Measurements from ENCODE around the gene MARVELD3.

GRCh38 chr16:71671165-71671564, 45.2 kb downstream of the MARVELD3 start:
- TF ChIP-seq, protein P1, sequence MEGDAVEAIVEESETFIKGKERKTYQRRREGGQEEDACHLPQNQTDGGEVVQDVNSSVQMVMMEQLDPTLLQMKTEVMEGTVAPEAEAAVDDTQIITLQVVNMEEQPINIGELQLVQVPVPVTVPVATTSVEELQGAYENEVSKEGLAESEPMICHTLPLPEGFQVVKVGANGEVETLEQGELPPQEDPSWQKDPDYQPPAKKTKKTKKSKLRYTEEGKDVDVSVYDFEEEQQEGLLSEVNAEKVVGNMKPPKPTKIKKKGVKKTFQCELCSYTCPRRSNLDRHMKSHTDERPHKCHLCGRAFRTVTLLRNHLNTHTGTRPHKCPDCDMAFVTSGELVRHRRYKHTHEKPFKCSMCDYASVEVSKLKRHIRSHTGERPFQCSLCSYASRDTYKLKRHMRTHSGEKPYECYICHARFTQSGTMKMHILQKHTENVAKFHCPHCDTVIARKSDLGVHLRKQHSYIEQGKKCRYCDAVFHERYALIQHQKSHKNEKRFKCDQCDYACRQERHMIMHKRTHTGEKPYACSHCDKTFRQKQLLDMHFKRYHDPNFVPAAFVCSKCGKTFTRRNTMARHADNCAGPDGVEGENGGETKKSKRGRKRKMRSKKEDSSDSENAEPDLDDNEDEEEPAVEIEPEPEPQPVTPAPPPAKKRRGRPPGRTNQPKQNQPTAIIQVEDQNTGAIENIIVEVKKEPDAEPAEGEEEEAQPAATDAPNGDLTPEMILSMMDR (IDR thresholded peaks at IDR 0.05 in 8 of 11, conservative IDR thresholded peaks at IDR 0.05 in 3 of 11) = no peak
- TF ChIP-seq POLR2A (IDR thresholded peaks at IDR 0.05) = no peak
- no peak for TF ChIP-seq POLR2AphosphoS5 (IDR thresholded peaks at IDR 0.05)
